ENCODE data around the gene SNRNP27.
"Not testable (repeated sequence)": the region's sequence is repeated elsewhere in the genome, so short reads cannot be mapped to it uniquely, and the experiment has no call there.

The SNRNP27 gene, protein sequence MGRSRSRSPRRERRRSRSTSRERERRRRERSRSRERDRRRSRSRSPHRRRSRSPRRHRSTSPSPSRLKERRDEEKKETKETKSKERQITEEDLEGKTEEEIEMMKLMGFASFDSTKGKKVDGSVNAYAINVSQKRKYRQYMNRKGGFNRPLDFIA

GRCh38 chr2:69893684-69894551 is at the start of gene SNRNP27:
TSS of gene SNRNP27 (plus strand) at chr2:69893956. CDS start at chr2:69893985, 29 bp downstream.
- DNase-seq (ENCODE audit: low read depth in 2 of 2) = peak; percentile 64 to 65

DNA sequence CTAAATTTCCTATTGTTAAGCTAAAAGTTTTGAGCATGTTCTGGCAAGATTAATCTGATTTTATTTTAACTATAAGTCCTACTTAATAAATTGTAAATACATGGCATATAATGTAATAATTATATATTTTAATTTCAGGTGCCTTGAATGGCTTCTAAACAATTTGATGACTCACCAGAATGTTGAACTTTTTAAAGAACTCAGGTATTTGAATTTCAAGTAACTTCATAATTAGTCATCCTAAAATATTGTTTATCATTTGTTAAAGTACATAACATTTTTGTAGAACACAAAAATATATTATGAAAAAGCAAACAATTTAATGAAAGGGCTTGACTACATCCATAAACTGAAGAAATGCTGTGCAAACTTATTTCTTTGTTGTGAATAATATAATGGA is 49.8 kb upstream of the SNRNP27 start:
- no peak for DNase-seq (ENCODE audit: low read depth in 2 of 2)

- DNase-seq (ENCODE audit: low read depth in 2 of 2) = no peak
These were observed 49.2 kb upstream of the SNRNP27 start for GRCh38 chr2:69844560-69844959.

DNA sequence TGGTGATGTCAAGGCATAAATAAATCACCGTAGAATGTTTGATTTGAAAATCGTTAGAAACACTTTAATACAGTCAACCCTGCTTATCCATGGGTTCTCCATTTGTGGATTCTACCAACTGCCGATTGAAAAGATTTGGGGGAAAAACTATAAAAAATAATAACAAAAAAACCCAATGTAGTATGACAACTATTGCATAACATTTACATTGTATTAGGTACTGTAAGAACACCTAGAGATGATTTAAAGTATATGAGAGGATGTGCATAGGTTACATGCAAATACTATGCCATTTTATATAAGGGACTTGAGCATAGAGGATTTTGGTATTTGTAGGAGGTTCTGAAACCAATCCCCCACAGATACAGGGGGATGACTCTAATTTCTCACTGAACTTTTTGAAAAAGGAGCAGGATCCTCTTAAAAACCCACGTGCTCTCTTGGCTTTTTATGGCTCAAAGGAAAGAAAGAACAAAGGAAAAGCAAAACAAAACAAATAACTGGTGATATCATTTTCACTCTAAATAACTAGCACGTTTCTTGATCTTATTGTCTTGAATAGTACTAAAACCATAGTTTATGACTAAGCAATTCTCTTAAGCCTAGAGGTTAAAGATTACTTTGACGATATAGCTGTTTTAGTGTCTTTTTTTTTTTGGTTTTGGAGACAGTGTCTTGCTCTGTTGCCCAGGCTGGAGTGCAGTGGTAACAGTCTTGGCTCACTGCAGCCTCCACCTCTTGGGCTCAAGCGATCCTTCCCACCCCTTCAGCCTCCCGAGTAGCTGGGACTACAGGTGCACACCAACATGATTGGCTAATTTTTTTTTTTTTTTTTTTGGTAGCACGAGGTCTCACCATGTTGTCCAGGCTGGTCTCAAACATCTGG is 47.3 kb upstream of the SNRNP27 start:
- no peak for DNase-seq (ENCODE audit: low read depth in 2 of 2)

GRCh38 chr2:69847068-69847828 is 46.5 kb upstream of the SNRNP27 start:
- DNase-seq (ENCODE audit: low read depth in 2 of 2) = no peak

DNA sequence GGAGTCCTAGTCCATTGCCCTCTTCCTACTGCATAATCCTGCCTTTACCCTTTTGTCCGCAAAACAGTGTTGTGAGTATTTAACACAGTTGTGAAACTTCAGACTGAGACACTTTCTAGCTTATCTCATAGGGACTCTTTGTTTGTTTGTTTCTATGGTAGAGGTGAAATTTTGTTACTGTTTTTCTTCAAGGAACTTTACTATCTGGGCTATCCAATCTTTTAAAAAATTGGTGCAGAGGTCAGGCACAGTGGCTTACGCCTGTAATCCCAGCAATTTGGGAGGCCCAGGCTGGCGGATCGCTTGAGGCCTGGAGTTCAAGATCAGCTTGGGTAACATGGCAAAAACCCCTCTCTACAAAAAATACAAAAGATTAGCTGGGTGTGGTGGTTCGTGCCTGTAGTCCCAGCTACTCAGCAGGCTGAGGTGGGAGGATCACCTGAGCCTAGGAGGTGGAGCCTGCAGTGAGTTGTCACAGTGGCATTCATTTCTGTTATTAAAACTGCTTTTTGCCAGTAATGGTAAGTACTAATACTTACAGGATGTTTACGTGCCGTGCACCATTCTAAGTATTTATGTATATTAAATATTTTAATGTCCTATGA is 45.5 kb upstream of the SNRNP27 start:
- DNase-seq (ENCODE audit: low read depth in 2 of 2) = no peak

DNA sequence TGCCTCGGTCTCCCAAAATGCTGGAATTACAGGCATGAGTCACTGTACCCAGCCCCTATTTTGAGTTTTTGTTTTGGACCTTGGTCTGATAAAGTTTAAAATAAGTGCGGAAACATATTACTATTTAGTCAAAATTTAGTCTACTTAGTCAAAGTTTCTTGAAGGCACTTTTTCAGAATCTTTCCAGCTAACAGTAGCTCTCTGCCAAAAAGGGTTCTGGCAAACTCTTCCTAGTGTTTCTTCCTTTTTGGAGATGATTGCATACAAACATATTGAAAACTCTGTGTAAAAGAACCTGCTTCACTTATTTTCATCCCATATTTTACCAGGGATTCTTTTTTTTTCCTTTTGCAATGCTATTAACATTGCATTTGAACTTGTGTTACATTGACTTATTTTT is 35.5 kb upstream of the SNRNP27 start:
- DNase-seq (ENCODE audit: low read depth in 2 of 2) = no peak

- no peak for DNase-seq (ENCODE audit: low read depth in 2 of 2)
These were observed 30.5 kb upstream of the SNRNP27 start for GRCh38 chr2:69863298-69863697.

- no peak for DNase-seq (ENCODE audit: low read depth in 2 of 2)
These were observed 5.3 kb upstream of the SNRNP27 start for GRCh38 chr2:69888451-69888850.

- DNase-seq (ENCODE audit: low read depth in 2 of 2) = no peak
These were observed 4.5 kb upstream of the SNRNP27 start for GRCh38 chr2:69889302-69889701.

DNA sequence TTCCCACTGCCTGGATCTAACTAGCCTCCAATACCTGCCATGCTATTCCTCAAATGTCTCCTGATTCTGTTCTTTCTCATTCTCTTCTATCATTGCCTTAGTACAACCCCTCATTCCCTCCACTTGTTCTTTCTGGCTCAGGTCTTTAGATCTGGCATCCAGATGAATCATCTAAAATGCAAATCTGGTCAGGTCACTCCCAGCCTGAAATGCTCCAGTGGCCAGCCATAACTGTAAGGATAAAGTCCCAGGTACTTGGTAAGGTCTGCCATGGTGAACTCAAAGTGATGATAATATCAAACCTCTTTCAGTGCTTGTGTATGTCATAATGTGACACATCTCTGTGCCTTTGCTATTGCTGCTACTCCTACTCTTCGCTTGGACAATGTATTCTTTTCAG is 2.9 kb upstream of the SNRNP27 start:
- DNase-seq (ENCODE audit: low read depth in 2 of 2) = no peak

DNA sequence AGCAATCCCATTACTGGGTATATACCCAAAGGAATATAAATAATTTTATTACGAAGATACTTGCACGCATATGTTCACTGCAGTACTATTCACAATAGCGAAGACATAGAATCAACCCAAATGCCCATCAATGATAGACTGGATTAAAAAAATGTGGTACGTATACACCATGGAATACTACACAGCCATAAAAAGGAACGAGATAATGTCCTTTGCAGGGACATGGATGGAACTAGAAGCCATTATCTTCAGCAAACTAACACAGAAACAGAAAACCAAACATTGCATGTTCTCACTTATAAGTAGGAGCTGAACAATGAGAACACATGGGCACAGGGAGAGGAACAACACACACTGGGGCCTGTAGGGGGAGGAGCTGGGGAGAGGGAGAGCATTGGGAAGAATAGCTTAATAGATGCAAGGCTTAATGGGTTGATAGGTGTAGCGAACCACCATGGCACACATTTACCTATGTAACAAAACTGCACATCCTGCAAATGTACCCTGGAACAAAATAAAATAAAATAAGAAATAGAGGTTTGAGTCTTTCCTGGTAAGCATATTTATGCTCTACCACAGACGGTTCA is 825 bp upstream of the SNRNP27 start:
- DNase-seq (ENCODE audit: low read depth in 2 of 2) = not testable (repeated sequence)

- not testable (repeated sequence) for DNase-seq (ENCODE audit: low read depth in 2 of 2)
These were observed 981 bp downstream of the SNRNP27 start for GRCh38 chr2:69894737-69895136.

DNA sequence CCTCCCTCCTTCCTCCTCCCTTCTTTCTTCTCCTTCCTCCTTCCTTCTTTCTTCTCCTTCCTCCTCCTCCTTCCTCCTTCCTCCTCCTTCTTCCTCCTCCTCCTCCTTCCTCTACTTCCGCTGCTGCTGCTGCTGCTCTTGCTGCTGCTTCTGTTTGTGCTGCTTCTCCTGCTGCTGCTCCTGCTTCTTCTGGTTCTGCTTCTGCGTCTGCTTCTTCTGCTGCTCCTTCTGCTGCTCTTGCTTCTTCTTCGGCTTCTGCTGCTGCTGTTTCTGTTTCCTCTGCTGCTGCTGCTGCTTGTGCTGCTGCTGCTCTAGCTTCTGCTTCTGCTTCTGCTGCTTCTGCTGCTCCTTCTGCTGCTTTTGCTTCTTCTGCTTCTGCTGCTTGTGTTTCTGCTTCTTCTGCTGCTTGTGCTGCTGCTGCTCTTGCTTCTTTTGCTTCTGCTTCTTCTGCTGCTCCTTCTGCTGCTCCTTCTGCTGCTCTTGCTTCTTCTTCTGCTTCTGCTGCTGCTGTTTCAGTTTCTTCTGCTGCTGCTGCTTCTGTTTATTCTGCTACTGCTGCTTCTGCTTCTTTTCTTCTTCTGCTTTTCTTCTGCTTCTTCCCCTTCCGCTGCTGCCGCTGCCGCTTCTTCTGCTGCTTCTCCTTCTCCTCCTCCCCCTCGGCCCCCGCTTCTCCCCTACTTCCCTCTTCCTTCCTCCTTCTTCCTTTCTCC is 8.6 kb downstream of the SNRNP27 start:
- no peak for DNase-seq (ENCODE audit: low read depth in 2 of 2)

DNA sequence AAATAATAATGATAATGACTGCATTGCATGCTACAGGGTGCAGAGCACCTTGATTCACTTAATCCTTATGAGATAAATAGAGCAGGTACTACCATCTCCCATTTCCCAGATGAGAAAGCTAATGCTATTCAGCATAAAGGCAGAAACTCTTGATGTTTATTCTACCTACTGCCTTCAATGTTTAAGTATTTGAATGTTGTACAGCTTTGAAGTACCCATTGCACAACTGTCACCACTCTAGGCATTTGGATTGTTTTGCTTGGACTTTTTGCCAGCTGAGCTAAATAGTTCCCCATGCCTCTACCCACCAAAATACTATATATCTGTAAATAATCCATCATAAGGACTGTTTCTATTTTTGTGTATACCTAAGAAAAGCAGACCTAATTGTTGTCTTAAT is 13.5 kb downstream of the SNRNP27 start:
- DNase-seq (ENCODE audit: low read depth in 2 of 2) = no peak

DNA sequence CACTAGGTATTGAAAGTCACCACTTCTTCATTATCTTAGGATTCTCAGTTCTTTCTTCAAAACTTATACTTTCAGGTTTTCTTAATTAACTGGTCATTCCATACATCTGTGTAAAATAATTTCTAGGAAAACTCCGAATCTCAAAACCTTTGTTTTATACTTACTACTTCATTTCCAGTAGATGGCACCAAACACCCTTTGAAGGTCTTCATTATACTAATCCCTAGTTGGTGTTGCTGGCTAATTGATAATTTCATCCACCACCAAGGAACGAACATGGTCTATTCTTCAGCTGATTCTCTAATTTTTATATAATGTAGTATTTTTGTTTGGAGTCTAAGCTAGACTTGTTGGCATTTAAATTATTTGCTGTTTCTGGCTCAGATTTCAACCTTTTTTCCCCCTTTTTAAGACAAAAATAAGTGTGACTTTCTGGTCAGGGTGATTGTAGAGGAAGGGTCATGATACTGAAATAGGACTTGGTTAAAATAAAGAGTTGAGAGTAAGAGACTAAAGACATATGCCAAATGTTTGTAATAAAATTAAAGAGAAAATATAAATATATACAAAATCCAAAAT is 18.3 kb downstream of the SNRNP27 start:
- DNase-seq (ENCODE audit: low read depth in 2 of 2) = no peak

GRCh38 chr2:69914164-69914949 is 20.6 kb downstream of the SNRNP27 start:
- DNase-seq (ENCODE audit: low read depth in 2 of 2) = no peak

DNA sequence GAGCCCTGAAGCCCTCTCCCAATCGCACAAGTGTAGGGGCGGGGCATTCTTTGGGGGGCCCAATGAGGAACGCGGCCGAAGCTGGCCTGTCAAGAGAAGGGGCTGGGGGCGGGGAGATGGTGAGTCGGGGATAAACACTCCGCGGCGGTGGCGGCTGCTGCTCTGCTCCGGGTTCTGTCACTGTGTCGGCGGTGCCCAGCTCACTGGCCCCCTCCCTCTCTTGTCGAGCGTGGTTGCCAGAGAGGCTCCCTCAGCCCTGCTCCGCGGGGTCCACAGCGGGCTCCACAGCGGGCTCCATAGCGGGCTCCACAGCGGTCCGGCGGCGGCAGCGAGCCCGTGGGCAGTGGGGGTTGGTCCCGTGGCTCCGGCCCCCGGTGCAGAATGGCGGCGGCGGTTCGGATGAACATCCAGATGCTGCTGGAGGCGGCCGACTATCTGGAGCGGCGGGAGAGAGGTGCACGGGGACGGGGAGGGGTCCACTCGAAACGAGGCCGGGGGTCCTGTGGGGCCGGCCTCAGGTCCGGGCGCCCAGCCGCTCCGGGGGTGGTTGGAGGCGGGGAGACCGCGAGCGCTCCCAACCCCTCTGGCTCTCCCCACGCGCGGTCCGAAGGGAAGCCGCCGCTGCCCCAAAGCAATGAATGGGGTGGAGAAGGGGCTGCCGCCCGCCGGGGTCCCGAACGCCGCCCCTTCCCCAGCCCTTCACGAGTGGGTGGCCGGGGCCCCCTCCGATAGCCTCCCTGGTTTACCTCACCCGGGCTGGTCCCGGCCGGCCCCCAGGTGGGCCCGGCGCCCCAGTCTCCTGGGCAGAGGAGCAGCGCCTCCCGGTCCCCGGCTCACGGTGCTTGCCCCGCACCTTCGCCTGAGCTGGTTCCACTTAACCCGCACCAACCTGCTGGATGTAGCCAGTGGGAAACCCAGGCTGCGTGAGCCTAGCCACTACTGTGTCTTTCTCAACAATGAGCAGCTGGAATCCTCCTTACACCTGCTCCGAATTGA is 21.5 kb downstream of the SNRNP27 start, which contains the start of gene MXD1:
TSS of gene MXD1 (plus strand) at position 160 of the 996 bp plus-strand sequence. CDS start at position 382, 222 bp downstream.
- peak; percentile 99 to 100 for DNase-seq (ENCODE audit: low read depth in 2 of 2)

All from stimulated activated CD8-positive, alpha-beta memory T cell treated with anti-CD3 and anti-CD28 coated beads, Interleukin-2, amount 100 ng/mL, for 1 hour (primary cell).